ENCODE data around the gene TPP2. TPM values are rescaled to one million over a fixed set of nuclear protein-coding genes. Genes with fewer than 3 reads are reported as not detected.

Gene TPP2
- total RNA-seq, 1 donor from 2014 or later, result 37.6 TPM

DNA sequence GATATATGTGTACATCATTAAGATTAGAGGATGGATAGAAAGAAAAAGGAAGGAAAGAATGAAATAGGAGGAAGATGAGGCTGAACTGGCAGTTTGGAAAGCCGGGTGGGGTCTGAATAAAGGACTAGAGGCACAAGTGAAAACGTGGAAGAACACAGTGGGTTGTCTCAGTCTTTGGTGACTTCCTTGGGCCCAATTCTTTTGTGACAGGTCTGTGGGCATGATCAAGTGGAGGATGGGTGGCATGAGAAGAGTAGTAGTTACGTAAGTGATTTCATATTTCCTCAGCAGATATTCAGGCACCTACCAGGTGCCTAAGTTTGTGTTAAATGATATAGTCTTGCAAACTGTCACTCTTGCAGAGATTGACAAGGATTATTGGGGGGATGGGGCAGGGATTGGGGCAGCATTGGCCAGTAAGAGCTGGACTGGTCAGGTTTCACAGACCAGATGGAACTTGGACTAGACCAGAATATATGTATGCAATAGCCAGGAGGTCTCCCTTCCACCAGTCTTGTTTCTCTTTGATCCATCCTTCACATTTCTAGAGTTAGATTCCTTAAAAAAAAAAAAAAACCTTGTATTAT, 2.7 kb downstream of the TPP2 start:
- DNase-seq (ENCODE audit: low read depth) (no peak), FAIRE-seq (no peak)
- Histone ChIP-seq H3K4me1 (ENCODE audit: insufficient read depth, low read length) (peaks cover 2% of the 10 kb centered on the region), H4K20me1 (ENCODE audit: insufficient read depth, low read length) (peaks cover 59% of the 10 kb centered on the region), H3K9me3 (ENCODE audit: insufficient read depth, low read depth, low read length) (no peaks in the 10 kb centered on the region), H3K27ac (ENCODE audit: low read depth, low read length) (no peak overlapping the region), H3K36me3 (ENCODE audit: insufficient read depth, low read length) (no peaks in the 10 kb centered on the region), H2AFZ (ENCODE audit: low read depth, low read length) (no peak overlapping the region), H3K4me2 (ENCODE audit: low read length) (no peak overlapping the region), H3K9ac (ENCODE audit: low read length) (no peak overlapping the region), H3K4me3 (ENCODE audit: insufficient read depth, low read depth, low read length) (no peak overlapping the region), H3K27me3 (ENCODE audit: insufficient read depth, low read length) (no peaks in the 10 kb centered on the region), H3K79me2 (ENCODE audit: insufficient read depth, low read length) (peaks cover 82% of the 10 kb centered on the region)
- Mint-ChIP-seq H3K4me1 (ENCODE audit: low read depth, unreplicated experiment) (peaks cover 19% of the 10 kb centered on the region), H3K9me3 (ENCODE audit: unreplicated experiment) (no peaks in the 10 kb centered on the region), H3K27ac (ENCODE audit: unreplicated experiment) (no peak overlapping the region), H3K4me3 (ENCODE audit: unreplicated experiment) (peak overlapping the region; percentile 64), H3K36me3 (ENCODE audit: low read depth, unreplicated experiment) (peaks cover 10% of the 10 kb centered on the region), H3K27me3 (ENCODE audit: low read depth, unreplicated experiment) (no peaks in the 10 kb centered on the region)
- TF ChIP-seq, protein P1, sequence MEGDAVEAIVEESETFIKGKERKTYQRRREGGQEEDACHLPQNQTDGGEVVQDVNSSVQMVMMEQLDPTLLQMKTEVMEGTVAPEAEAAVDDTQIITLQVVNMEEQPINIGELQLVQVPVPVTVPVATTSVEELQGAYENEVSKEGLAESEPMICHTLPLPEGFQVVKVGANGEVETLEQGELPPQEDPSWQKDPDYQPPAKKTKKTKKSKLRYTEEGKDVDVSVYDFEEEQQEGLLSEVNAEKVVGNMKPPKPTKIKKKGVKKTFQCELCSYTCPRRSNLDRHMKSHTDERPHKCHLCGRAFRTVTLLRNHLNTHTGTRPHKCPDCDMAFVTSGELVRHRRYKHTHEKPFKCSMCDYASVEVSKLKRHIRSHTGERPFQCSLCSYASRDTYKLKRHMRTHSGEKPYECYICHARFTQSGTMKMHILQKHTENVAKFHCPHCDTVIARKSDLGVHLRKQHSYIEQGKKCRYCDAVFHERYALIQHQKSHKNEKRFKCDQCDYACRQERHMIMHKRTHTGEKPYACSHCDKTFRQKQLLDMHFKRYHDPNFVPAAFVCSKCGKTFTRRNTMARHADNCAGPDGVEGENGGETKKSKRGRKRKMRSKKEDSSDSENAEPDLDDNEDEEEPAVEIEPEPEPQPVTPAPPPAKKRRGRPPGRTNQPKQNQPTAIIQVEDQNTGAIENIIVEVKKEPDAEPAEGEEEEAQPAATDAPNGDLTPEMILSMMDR (IDR thresholded peaks at IDR 0.05; ENCODE audit: insufficient read depth, low read depth, low read length), result no peak
- no peak for TF ChIP-seq EZH2 (IDR thresholded peaks at IDR 0.05; ENCODE audit: insufficient read depth, low read length)

- H3K9ac ChIP-seq (ENCODE audit: low read length), result no peak overlapping the region
- peaks cover 15% of the 10 kb centered on the region for H3K36me3 ChIP-seq (ENCODE audit: insufficient read depth, low read length)
- no peaks in the 10 kb centered on the region for H3K27me3 Mint-ChIP-seq (ENCODE audit: low read depth, unreplicated experiment)
- H3K36me3 Mint-ChIP-seq (ENCODE audit: low read depth, unreplicated experiment), result peaks cover 18% of the 10 kb centered on the region
- no peak overlapping the region for H3K4me3 ChIP-seq (ENCODE audit: insufficient read depth, low read depth, low read length)
- no peak for FAIRE-seq
- H3K4me1 ChIP-seq (ENCODE audit: insufficient read depth, low read length), result no peaks in the 10 kb centered on the region
- no peaks in the 10 kb centered on the region for H3K9me3 ChIP-seq (ENCODE audit: insufficient read depth, low read depth, low read length)
- no peaks in the 10 kb centered on the region for H3K27me3 ChIP-seq (ENCODE audit: insufficient read depth, low read length)
- H3K4me2 ChIP-seq (ENCODE audit: low read length), result no peak overlapping the region
- H3K79me2 ChIP-seq (ENCODE audit: insufficient read depth, low read length), result peaks cover 72% of the 10 kb centered on the region
- TF ChIP-seq EZH2 (IDR thresholded peaks at IDR 0.05; ENCODE audit: insufficient read depth, low read length), result no peak
- TF ChIP-seq, protein P1 (IDR thresholded peaks at IDR 0.05; ENCODE audit: insufficient read depth, low read depth, low read length), result no peak
- peak overlapping the region; percentile 35 for H3K27ac Mint-ChIP-seq (ENCODE audit: unreplicated experiment)
- H2AFZ ChIP-seq (ENCODE audit: low read depth, low read length), result no peak overlapping the region
- no peak for DNase-seq (ENCODE audit: low read depth)
- no peak overlapping the region for H3K4me3 Mint-ChIP-seq (ENCODE audit: unreplicated experiment)
- no peak overlapping the region for H3K27ac ChIP-seq (ENCODE audit: low read depth, low read length)
- H4K20me1 ChIP-seq (ENCODE audit: insufficient read depth, low read length), result peaks cover 60% of the 10 kb centered on the region
- no peaks in the 10 kb centered on the region for H3K9me3 Mint-ChIP-seq (ENCODE audit: unreplicated experiment)
- peaks cover 11% of the 10 kb centered on the region for H3K4me1 Mint-ChIP-seq (ENCODE audit: low read depth, unreplicated experiment)
Observed at GRCh38 chr13:102606537-102607309, 9.9 kb downstream of the TPP2 start.

DNA sequence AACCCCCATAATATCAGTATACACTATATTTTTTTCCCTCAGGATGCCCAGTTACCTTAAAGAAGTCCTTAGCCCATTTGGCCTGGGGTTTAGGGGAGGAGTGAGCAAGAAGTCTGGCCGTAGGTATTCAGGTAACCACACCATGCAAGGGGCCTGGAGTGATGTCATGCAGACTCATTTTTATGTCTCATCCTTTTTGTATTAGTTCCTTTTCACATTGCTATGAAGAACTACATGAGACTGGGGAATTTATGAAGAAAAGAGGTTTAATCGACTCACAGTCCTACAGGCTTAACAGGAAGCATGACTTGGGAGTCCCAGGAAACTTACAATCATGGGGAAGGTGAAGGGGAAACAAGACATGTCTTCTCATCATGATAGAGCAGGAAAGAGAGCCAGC, 12.2 kb downstream of the TPP2 start:
- Mint-ChIP-seq H3K27me3 (ENCODE audit: low read depth, unreplicated experiment) (no peaks in the 10 kb centered on the region), H3K36me3 (ENCODE audit: low read depth, unreplicated experiment) (peaks cover 13% of the 10 kb centered on the region), H3K4me1 (ENCODE audit: low read depth, unreplicated experiment) (peaks cover 3% of the 10 kb centered on the region), H3K27ac (ENCODE audit: unreplicated experiment) (no peak overlapping the region), H3K9me3 (ENCODE audit: unreplicated experiment) (no peaks in the 10 kb centered on the region), H3K4me3 (ENCODE audit: unreplicated experiment) (no peak overlapping the region)
- Histone ChIP-seq H3K4me3 (ENCODE audit: insufficient read depth, low read depth, low read length) (no peak overlapping the region), H3K36me3 (ENCODE audit: insufficient read depth, low read length) (peaks cover 15% of the 10 kb centered on the region), H3K9me3 (ENCODE audit: insufficient read depth, low read depth, low read length) (no peaks in the 10 kb centered on the region), H3K27ac (ENCODE audit: low read depth, low read length) (no peak overlapping the region), H3K9ac (ENCODE audit: low read length) (no peak overlapping the region), H2AFZ (ENCODE audit: low read depth, low read length) (no peak overlapping the region), H3K4me1 (ENCODE audit: insufficient read depth, low read length) (no peaks in the 10 kb centered on the region), H3K4me2 (ENCODE audit: low read length) (no peak overlapping the region), H3K27me3 (ENCODE audit: insufficient read depth, low read length) (no peaks in the 10 kb centered on the region), H3K79me2 (ENCODE audit: insufficient read depth, low read length) (peaks cover 68% of the 10 kb centered on the region), H4K20me1 (ENCODE audit: insufficient read depth, low read length) (peaks cover 47% of the 10 kb centered on the region)
- TF ChIP-seq, protein P1 (IDR thresholded peaks at IDR 0.05; ENCODE audit: insufficient read depth, low read depth, low read length), result no peak
- TF ChIP-seq EZH2 (IDR thresholded peaks at IDR 0.05; ENCODE audit: insufficient read depth, low read length), result no peak
- no peak for FAIRE-seq
- DNase-seq (ENCODE audit: low read depth), result no peak

Measured in astrocyte (in vitro differentiated cells and primary cell).